Upper lobe of left lung (tissue), 6 donors: ENCODE measurements around the gene NHSL2. TPM values are rescaled to one million over a fixed set of nuclear protein-coding genes. Genes with fewer than 3 reads are reported as not detected.

Experiments used
- ATAC-seq, 2 donors: fragments of 200-7000 bp; cut with Tn5 transposase; one replicate each; pipeline ENCODE4 v1.9.1; 2022; ENCODE audit warnings: mild to moderate bottlenecking in 2 of 2, moderate library complexity in 2 of 2; ENCODE audit not compliant: low FRiP score in 2 of 2
- DNase-seq, 2 donors: peaks; one replicate each; pipeline ENCODE4 v3.0.0-alpha.2; 2019 to 2020
- H3K27ac ChIP-seq, 4 donors: fragments of 200-600 bp; sonication (generic); one replicate each; pipeline ENCODE4 v1.5.1; 2016 to 2019
- H3K27me3 ChIP-seq, 4 donors: fragments of 200-600 bp; sonication (generic); one replicate each; pipeline ENCODE4 v1.5.1; 2017 to 2019
- H3K36me3 ChIP-seq, 4 donors: fragments of 200-600 bp; sonication (generic); one replicate each; pipeline ENCODE4 v1.5.1; 2016 to 2019
- H3K4me1 ChIP-seq, 4 donors: fragments of 200-600 bp; sonication (generic); one replicate each; pipeline ENCODE4 v1.5.1; 2018 to 2019
- H3K4me3 ChIP-seq, 4 donors: fragments of 200-600 bp; sonication (generic); one replicate each; pipeline ENCODE4 v1.5.1; 2017 to 2019; ENCODE audit warnings: mild to moderate bottlenecking in 2 of 4, moderate library complexity in 1 of 4
- H3K9me3 ChIP-seq, 4 donors: fragments of 200-600 bp; sonication (generic); one replicate each; pipeline ENCODE4 v1.5.1; 2018 to 2019
- EP300 ChIP-seq, 4 donors: sonication (generic); formaldehyde crosslinking; IDR thresholded peaks; one replicate each; pipeline ENCODE4 v1.5.1; 2017; ENCODE audit warnings: antibody characterized with exemption in 4 of 4, control low read depth in 2 of 4
- POLR2A ChIP-seq, 4 donors: fragments of 450-650 bp; IDR thresholded peaks; one replicate each; pipeline ENCODE4 v1.5.1; 2016 to 2017; ENCODE audit warnings: antibody characterized with exemption in 4 of 4, mild to moderate bottlenecking in 2 of 4
- POLR2AphosphoS5 ChIP-seq, 2 donors: sonication (generic); formaldehyde crosslinking; IDR thresholded peaks; one replicate each; pipeline ENCODE4 v1.5.1; 2017; ENCODE audit warnings: antibody characterized with exemption in 2 of 2
- WGBS, 2 donors: methylation state at CpG; one replicate each; pipeline ENCODE4 v1.1.5; 2017 to 2018; 5-methylcytosine and 5-hydroxymethylcytosine counted together
- total RNA-seq, 6 donors: library from RNA; depleted of rRNA in 4 of 6; stranded (reverse); fragments of >200 nt in 4 of 6; gene quantifications; one replicate each; pipeline versions ENCODE4 v1.1.0 to v1.2.1, GENCODE V29; 2016 to 2021
- TF ChIP-seq, protein P1 (sequence below), 6 experiments: fragments of 450-650 bp in 4 of 6; fragments of 200-600 bp in 2 of 6; sonication (generic) in 2 of 6; IDR thresholded peaks; one replicate each; pipeline ENCODE4 v1.5.1; 2016 to 2019; ENCODE audit warnings: antibody characterized with exemption in 6 of 6
- donor health status: DM: no; HTN: no; CAD: no; lungs with moderate emphysema.
- donor health status: DM: no; HTN: yes; CAD: no; lungs with severe emphysema.

NHSL2 gene
- total RNA-seq, 6 donors from 2014 or later: 5.8 to 18.3 (median 9.9) TPM

DNA sequence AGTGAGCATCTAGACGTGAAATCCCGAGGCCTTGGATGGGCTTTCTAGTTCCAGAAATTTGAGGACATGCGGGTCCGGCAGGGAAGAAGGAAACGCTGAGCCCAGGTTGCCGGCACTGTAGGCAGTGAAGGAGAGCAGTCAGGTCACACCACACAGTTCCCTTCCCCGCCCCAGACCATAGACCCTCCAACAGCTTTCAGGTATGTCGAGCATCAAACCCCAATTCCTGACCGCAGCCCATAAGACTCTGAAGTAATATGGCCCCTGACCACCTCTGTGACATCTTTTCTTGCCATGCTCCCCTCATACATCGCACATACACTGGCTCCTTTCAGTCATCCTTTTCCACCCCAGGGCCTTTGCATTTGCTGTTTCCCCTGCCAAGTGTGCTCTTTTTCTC, 198.0 kb downstream of the NHSL2 start:
- Histone ChIP-seq H3K27me3 (no peaks in the 10 kb centered on the region), H3K4me1 (peaks cover 0 to 4% (median 0%) of the 10 kb centered on the region in 4 donors), H3K9me3 (no peaks in the 10 kb centered on the region), H3K36me3 (no peaks in the 10 kb centered on the region), H3K27ac (peak overlapping the region in 1 of 4 donors; percentile 24), H3K4me3 (no peak overlapping the region)
- no peak for ATAC-seq
- DNase-seq: no peak
- TF ChIP-seq EP300 (IDR thresholded peaks at IDR 0.05) (no peak), POLR2AphosphoS5 (IDR thresholded peaks at IDR 0.05) (no peak), POLR2A (IDR thresholded peaks at IDR 0.05) (no peak)
- TF ChIP-seq, protein P1, sequence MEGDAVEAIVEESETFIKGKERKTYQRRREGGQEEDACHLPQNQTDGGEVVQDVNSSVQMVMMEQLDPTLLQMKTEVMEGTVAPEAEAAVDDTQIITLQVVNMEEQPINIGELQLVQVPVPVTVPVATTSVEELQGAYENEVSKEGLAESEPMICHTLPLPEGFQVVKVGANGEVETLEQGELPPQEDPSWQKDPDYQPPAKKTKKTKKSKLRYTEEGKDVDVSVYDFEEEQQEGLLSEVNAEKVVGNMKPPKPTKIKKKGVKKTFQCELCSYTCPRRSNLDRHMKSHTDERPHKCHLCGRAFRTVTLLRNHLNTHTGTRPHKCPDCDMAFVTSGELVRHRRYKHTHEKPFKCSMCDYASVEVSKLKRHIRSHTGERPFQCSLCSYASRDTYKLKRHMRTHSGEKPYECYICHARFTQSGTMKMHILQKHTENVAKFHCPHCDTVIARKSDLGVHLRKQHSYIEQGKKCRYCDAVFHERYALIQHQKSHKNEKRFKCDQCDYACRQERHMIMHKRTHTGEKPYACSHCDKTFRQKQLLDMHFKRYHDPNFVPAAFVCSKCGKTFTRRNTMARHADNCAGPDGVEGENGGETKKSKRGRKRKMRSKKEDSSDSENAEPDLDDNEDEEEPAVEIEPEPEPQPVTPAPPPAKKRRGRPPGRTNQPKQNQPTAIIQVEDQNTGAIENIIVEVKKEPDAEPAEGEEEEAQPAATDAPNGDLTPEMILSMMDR (IDR thresholded peaks at IDR 0.05): no peak
- WGBS, 2 donors: 88 to 97% methylated on average over 3 to 10 of the region's 10 CpGs

DNA sequence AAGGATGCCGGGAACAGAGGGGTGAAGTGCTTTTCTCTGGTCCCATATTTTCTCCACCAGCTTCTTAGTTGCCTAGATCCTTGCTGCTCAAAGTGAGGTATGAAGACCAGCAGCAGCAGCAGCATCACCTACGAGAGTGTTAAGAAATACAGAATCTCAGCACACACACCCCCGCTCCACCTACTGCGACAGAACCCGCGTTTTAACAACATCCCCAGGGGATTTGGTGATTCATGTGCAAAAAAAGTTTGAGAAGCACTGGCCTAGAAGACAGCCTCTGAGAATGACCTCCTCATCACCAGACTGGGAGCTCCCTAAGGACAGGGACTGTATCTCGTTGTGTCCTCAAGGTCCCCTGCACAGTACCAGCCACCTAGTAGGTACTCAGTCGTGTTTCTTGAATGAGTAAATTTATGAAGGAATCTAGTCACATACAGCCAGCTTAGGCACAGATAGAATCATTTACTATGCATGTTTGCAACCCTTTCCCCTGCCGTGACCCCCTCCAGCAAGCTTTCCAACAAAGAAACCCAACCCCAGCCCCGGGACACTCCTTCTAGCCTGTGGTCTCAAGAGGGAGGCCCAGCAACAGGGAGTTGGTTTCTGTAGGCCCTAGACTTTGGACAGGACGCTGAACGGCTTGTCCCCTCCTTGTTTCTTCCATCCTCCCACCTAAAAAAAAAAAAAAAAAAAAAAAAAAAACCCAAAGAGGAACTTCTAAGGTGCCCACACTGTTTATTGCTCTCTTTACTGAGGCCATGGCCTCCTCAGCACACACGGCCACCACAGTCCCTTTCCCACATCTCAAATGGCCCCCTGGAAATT, 199.6 kb downstream of the NHSL2 start:
- DNase-seq (no peak), ATAC-seq (no peak)
- Histone ChIP-seq H3K9me3 (no peaks in the 10 kb centered on the region), H3K4me3 (no peak overlapping the region), H3K27ac (no peak overlapping the region), H3K4me1 (peaks cover 0 to 4% (median 0%) of the 10 kb centered on the region in 4 donors), H3K36me3 (no peaks in the 10 kb centered on the region), H3K27me3 (no peaks in the 10 kb centered on the region)
- TF ChIP-seq, protein P1 (IDR thresholded peaks at IDR 0.05): no peak
- TF ChIP-seq EP300 (IDR thresholded peaks at IDR 0.05): no peak
- no peak for TF ChIP-seq POLR2AphosphoS5 (IDR thresholded peaks at IDR 0.05)
- TF ChIP-seq POLR2A (IDR thresholded peaks at IDR 0.05): no peak
- 74 to 83% methylated on average over 8 to 13 of the region's 13 CpGs for WGBS, 2 donors

DNA sequence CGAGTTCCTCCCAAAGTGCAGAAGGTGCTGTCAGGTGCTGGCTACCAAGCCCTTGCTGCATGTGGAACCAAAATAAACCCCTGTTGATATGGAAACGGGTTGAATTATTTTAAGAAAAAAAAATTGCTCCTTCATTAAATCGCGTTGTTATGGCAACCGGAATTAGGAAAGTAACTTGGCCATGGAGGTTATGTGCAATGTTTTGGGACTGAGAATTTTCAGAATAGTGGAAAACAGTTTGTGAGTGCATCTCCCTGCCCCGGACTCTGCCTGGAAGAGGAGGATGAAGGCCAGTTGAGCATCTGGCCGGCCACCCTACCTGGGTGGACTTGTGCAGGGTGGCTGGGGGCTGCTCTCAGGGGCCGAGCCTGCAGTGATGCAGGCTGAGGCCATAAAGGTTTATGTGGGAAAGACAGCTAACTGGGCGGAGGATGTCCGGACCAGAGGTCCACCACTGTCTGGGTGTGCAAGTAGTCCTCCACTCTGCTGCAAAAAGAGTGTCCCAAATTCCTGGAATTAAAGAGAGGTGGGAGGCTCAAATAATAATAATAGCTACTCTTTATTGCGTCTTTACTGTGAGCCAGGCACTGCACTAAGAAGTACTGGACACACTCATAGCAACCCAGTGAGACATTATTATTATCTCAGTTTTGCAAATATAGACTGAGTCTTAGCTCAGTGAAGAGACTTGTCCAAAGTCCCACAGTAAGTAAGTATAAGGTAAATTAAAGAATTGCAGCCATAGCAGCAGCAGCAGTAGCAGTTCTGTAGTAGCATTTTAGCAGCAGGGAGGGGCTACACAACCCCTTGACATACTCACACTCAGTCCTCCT, 200.4 kb downstream of the NHSL2 start:
- no peaks in the 10 kb centered on the region for H3K27me3 ChIP-seq
- ATAC-seq (no peak), DNase-seq (no peak)
- H3K27ac ChIP-seq: no peak overlapping the region
- no peaks in the 10 kb centered on the region for H3K36me3 ChIP-seq
- H3K4me3 ChIP-seq: no peak overlapping the region
- 81 to 86% methylated on average over 10 to 11 of the region's 11 CpGs for WGBS, 2 donors
- H3K9me3 ChIP-seq: no peaks in the 10 kb centered on the region
- peaks cover 0 to 4% (median 0%) of the 10 kb centered on the region in 4 donors for H3K4me1 ChIP-seq
- TF ChIP-seq POLR2A (IDR thresholded peaks at IDR 0.05): no peak
- no peak for TF ChIP-seq POLR2AphosphoS5 (IDR thresholded peaks at IDR 0.05)
- no peak for TF ChIP-seq EP300 (IDR thresholded peaks at IDR 0.05)
- TF ChIP-seq, protein P1 (IDR thresholded peaks at IDR 0.05): no peak

DNA sequence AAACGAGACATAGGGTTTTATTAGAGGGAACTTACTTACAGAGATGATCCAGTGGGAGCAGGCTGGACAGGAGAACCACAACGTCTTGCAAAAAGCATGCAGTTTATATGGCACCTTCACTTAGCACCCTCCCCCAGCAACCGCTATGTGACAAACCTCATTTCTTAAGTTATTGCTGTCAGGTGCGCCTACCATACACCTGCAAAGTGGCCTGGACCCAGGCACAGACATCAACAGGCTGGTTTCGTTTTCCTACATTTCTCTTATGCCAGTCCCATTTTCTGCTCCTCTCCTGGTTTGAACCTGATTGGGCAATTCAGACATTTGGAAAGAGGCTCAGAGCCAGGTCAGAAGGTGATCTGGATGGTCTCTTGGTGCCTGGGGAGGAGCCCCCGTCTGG, 202.8 kb downstream of the NHSL2 start:
- Histone ChIP-seq H3K9me3 (no peaks in the 10 kb centered on the region), H3K36me3 (no peaks in the 10 kb centered on the region), H3K27me3 (no peaks in the 10 kb centered on the region), H3K27ac (no peak overlapping the region), H3K4me3 (no peak overlapping the region), H3K4me1 (peaks cover 0 to 4% (median 0%) of the 10 kb centered on the region in 4 donors)
- ATAC-seq (no peak), DNase-seq (peak in 1 of 2 donors; percentile 9)
- TF ChIP-seq, protein P1 (IDR thresholded peaks at IDR 0.05): no peak
- TF ChIP-seq POLR2A (IDR thresholded peaks at IDR 0.05) (no peak), POLR2AphosphoS5 (IDR thresholded peaks at IDR 0.05) (no peak), EP300 (IDR thresholded peaks at IDR 0.05) (no peak)
- 73 to 82% methylated on average over 6 of the region's 6 CpGs for WGBS, 2 donors
